GM18505 (cell line): ENCODE data around the gene IL21R.

Experiments
- ATAC-seq: cut with Tn5 transposase; IDR thresholded peaks from one replicate; pipeline ENCODE4 v1.9.1; 2021; ENCODE audit not compliant: unreplicated experiment
- POLR2A ChIP-seq: IDR thresholded peaks from 4 replicates; pipeline ENCODE4 v1.6.1; 2011; ENCODE audit warnings: borderline replicate concordance; ENCODE audit not compliant: insufficient read depth, insufficient read length; ENCODE audit errors: extremely low read depth

Gene IL21R

DNA sequence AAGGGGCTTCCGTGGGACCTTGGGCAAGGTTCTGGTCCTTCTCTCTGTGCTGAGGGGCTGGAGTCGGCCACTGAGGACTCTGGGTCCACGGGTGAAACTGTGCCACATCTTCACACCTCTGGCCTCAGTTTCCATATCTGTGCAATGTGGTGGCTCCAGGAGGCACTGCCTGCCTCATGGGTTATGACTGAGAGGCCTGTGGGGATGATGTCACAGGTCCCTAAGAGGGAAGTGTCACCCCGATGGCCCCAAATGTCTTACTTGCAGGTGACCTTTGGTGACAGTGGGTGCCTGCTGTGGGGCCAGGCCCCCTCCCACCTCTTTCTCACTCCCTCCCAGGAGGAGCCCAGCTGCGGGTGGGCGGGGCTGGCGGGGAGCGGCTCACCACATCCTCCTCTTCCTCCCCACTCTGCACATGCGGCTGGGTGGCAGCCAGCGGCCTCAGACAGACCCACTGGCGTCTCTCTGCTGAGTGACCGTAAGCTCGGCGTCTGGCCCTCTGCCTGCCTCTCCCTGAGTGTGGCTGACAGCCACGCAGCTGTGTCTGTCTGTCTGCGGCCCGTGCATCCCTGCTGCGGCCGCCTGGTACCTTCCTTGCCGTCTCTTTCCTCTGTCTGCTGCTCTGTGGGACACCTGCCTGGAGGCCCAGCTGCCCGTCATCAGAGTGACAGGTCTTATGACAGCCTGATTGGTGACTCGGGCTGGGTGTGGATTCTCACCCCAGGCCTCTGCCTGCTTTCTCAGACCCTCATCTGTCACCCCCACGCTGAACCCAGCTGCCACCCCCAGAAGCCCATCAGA is at the start of gene IL21R:
TSS of gene IL21R (plus strand) at position 407 of the 801 bp plus-strand sequence. CDS start 27,898 bp downstream, outside the sequence.
- peak; percentile 96 for TF ChIP-seq POLR2A
- ATAC-seq = peak; percentile 60

DNA sequence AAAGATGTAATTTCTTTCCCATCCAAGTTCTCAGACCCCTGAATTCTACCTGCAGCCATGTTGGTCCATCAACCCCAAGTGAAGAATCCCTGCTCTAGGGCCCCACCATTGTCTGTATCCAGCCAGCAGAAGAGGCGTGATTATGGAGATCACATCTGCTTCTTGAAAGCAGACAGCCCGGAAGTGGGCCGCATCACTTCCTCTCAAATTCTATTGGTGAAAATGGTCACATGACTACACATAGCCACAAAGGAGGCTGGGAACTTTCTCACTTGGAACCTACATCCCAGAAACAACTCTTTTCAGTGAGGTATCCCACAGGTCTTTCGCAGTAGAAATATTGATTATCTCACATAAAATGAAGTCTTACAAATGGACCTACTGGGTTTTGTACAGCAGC is 48.1 kb upstream of the IL21R start:
- no peak for ATAC-seq

DNA sequence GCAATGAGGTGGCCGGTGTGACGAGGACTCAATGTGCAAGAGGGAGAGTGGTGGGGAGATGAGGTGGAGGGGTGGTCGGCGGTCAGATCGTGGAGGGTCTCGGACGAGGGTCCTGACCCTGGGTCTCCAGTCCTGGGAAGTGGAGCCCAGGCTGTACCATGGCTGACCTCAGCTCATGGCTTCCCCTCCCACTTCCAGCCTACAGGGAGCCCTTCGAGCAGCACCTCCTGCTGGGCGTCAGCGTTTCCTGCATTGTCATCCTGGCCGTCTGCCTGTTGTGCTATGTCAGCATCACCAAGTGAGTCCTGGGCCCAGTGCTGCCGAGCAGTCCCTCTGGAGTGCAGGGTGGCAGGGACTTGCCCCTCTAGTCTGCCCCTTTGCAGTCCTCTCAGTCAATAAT is 46.4 kb upstream of the IL21R start:
- TF ChIP-seq POLR2A = no peak
- ATAC-seq = no peak

More for the DNA sequence above, 48.1 kb upstream of the IL21R start:
- TF ChIP-seq POLR2A = no peak

DNA sequence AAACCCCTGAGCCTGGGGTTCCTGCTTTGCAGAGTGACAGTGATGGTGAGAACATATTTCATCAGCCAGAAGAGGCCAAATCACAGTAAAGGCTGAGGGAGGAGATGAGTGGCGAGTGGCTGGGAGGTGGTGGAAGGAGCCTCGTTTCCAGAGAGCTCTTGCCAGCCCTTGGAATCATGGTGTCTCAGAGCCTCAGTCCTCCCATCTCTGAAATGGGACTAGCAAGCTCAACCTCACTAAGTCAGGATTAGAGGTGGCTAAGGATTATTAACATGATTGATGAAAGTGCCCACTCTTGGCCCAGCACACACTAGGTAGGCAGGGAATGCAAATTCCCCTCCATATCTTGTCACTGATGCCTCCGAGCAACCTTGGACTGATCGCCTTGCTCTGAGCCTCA is 45.2 kb upstream of the IL21R start:
- TF ChIP-seq POLR2A = no peak
- ATAC-seq = no peak

DNA sequence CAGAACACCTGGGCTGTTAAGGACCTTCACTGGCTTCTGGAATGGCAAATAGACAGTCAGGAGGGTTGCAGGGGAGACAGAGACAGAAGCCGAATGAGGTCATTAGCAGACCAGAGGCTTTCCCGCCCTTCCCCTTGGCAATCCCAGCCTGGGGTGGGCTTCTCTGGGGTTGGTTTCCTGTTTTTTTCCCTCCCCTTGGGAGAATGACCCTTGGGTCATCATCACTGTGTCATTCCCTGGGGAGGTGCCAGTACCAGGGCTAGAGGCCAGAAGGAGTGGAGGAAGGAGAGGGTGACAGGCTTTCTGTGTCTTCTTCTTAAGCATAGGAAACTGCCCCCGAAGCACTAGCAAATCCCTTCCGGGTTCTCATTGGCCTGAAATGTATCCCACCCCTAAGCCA is 42.9 kb upstream of the IL21R start:
- no peak for TF ChIP-seq POLR2A
- no peak for ATAC-seq

DNA sequence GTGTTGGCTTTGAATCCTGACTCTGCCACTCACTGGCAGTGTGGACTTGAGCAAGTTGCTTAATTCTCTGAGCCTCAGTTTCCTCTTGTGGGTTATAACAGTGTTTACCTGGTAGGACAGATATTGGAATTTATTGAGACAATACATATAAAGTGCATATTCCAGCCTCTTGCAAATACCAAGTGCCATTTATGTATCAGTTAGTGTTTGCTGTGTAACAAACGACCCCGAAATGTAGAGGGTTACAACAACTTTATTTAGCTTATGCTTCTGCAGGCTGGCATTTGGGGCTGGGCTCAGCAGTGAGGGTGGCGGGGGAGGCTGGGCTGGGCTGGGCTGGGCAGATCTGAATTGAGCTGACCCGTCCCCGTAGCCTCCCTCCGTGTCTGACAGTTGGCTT is 42.4 kb upstream of the IL21R start:
- ATAC-seq = no peak
- TF ChIP-seq POLR2A = no peak

DNA sequence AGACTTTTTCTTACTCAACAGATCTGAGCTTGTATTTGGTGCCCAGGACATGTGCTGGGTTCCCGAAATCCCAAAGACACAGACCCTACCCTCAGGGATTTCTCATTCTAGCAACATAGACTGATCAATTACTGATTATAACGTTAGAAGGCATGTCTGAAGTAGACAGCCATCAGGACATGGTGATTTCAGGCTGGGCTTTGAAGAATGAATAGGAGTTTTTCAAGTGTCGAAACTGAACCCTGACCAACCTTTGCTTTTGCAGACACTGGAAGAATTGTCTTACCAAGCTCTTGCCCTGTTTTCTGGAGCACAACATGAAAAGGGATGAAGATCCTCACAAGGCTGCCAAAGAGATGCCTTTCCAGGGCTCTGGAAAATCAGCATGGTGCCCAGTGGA is 40.0 kb upstream of the IL21R start:
- no peak for ATAC-seq
- no peak for TF ChIP-seq POLR2A

DNA sequence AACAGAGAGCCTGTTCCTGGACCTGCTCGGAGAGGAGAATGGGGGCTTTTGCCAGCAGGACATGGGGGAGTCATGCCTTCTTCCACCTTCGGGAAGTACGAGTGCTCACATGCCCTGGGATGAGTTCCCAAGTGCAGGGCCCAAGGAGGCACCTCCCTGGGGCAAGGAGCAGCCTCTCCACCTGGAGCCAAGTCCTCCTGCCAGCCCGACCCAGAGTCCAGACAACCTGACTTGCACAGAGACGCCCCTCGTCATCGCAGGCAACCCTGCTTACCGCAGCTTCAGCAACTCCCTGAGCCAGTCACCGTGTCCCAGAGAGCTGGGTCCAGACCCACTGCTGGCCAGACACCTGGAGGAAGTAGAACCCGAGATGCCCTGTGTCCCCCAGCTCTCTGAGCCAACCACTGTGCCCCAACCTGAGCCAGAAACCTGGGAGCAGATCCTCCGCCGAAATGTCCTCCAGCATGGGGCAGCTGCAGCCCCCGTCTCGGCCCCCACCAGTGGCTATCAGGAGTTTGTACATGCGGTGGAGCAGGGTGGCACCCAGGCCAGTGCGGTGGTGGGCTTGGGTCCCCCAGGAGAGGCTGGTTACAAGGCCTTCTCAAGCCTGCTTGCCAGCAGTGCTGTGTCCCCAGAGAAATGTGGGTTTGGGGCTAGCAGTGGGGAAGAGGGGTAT is 39.3 kb upstream of the IL21R start:
- ATAC-seq = no peak
- TF ChIP-seq POLR2A = no peak

DNA sequence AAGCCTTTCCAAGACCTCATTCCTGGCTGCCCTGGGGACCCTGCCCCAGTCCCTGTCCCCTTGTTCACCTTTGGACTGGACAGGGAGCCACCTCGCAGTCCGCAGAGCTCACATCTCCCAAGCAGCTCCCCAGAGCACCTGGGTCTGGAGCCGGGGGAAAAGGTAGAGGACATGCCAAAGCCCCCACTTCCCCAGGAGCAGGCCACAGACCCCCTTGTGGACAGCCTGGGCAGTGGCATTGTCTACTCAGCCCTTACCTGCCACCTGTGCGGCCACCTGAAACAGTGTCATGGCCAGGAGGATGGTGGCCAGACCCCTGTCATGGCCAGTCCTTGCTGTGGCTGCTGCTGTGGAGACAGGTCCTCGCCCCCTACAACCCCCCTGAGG is 38.7 kb upstream of the IL21R start:
- TF ChIP-seq POLR2A = no peak
- ATAC-seq = no peak

DNA sequence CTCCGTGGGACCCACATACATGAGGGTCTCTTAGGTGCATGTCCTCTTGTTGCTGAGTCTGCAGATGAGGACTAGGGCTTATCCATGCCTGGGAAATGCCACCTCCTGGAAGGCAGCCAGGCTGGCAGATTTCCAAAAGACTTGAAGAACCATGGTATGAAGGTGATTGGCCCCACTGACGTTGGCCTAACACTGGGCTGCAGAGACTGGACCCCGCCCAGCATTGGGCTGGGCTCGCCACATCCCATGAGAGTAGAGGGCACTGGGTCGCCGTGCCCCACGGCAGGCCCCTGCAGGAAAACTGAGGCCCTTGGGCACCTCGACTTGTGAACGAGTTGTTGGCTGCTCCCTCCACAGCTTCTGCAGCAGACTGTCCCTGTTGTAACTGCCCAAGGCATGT is 38.2 kb upstream of the IL21R start:
- TF ChIP-seq POLR2A = no peak
- ATAC-seq = no peak

DNA sequence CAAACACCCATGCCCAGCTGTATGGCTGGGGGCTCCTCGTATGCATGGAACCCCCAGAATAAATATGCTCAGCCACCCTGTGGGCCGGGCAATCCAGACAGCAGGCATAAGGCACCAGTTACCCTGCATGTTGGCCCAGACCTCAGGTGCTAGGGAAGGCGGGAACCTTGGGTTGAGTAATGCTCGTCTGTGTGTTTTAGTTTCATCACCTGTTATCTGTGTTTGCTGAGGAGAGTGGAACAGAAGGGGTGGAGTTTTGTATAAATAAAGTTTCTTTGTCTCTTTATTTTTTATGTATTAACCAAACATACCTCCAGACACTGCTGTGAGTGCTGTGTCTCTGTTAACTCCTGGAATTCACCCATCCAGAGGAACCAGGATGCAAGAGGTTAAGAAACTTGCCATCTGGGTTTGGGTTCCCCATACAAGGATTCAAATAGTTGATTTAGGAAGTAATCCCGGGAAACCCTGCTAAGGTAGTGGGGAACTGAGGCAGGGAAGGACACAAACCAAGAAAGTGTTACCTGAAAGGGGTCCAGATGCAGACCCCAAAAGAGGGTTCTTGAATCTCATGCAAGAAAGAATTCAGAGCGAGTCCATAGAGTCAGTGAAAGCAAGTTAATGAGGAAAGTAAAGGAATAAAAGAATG is 37.4 kb upstream of the IL21R start:
- TF ChIP-seq POLR2A = no peak
- no peak for ATAC-seq

DNA sequence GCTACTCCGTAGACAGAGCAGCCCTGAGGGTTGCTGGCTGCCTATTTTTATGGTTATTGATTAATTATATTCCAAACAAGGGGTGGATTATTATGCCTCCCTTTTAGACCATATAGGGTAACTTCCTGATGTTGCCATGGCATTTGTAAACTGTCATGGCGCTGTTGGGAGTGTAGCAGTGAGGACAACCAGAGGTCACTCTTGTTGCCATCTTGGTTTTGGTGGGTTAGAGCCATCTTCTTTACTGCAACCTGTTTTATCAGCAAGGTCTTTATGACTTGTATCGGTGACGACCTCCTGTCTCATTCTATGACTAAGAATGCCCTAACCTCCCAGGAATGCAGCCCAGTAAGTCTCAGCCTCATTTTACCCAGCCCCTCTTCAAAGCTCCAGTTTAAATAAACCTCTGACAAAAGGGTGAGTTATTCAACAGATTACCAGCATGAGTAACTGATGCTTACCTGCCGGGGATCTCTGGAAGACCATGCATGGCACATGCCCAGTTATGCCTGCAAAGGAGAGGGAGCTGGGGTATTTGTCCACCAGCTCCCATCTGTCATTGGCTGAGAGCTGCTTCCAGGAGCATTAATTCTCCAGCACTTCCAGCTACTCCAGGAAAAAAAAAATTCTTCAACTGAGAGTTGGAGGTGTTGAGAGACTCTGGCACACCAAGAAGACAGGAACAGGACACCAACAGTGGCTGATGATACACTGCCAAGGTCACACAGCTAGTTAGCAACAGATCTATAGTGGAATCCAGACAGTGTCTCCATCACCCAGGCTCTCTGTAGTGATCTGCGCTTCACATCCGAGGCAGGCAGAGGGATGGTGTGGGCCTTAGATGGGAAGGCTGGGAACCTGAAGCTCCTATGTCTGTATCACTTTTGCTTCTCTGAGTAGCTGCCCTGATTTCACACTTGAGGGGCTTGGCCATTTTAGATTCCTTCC is 36.6 kb upstream of the IL21R start:
- no peak for TF ChIP-seq POLR2A
- ATAC-seq = no peak
